Natural killer cell (primary cell): Measurements from ENCODE around the gene GRK1. TPM values are rescaled to one million over a fixed set of nuclear protein-coding genes. Genes with fewer than 3 reads are reported as not detected.

Experiments
- ATAC-seq, 3 donors: fragments of 150-1000 bp in 2 of 3; fragments of 200-7000 bp in 1 of 3; cut with Tn5 transposase; 1 replicate in 1 of 3; 2 replicates in 2 of 3; pipeline ENCODE4 v1.10.0; 2021; ENCODE audit warnings: mild to moderate bottlenecking in 2 of 3, moderate library complexity in 2 of 3
- DNase-seq, 2 donors: peaks; one replicate each; pipeline versions ENCODE4 v3.0.0 to v3.0.0-alpha.2; 2013 to 2021; ENCODE audit warnings: mixed read lengths in 1 of 2
- H3K27ac ChIP-seq: one replicate; pipeline ENCODE4 v1.5.1; 2013; ENCODE audit warnings: mild to moderate bottlenecking, low read length
- H3K27me3 ChIP-seq: one replicate; pipeline ENCODE4 v1.6.1; 2013; ENCODE audit warnings: low read length; ENCODE audit not compliant: control insufficient read depth, insufficient read depth
- H3K36me3 ChIP-seq: one replicate; pipeline ENCODE4 v1.6.1; 2013; ENCODE audit warnings: low read length; ENCODE audit not compliant: control insufficient read depth, insufficient read depth
- H3K4me1 ChIP-seq: one replicate; pipeline ENCODE4 v1.6.1; 2013; ENCODE audit warnings: low read length; ENCODE audit not compliant: control insufficient read depth, insufficient read depth
- H3K4me3 ChIP-seq: one replicate; pipeline ENCODE4 v1.5.1; 2013; ENCODE audit warnings: low read length
- H3K9me3 ChIP-seq: one replicate; pipeline ENCODE4 v1.6.1; 2013; ENCODE audit warnings: low read length; ENCODE audit not compliant: control insufficient read depth, insufficient read depth
- H3K27ac Mint-ChIP-seq, 2 donors: one replicate each; pipeline ENCODE4 v1.8.0; 2022; ENCODE audit warnings: mild to moderate bottlenecking in 2 of 2, mixed read lengths in 2 of 2, moderate library complexity in 1 of 2
- H3K27me3 Mint-ChIP-seq, 2 donors: one replicate each; pipeline ENCODE4 v1.8.0; 2022; ENCODE audit warnings: low read depth in 2 of 2, mixed read lengths in 2 of 2
- H3K36me3 Mint-ChIP-seq: one replicate; pipeline ENCODE4 v1.8.0; 2022; ENCODE audit warnings: mixed read lengths
- H3K4me1 Mint-ChIP-seq, 2 donors: one replicate each; pipeline ENCODE4 v1.8.0; 2022; ENCODE audit warnings: mixed read lengths in 2 of 2
- H3K4me3 Mint-ChIP-seq: one replicate; pipeline ENCODE4 v1.8.0; 2022; ENCODE audit warnings: mild to moderate bottlenecking, moderate library complexity, mixed read lengths
- H3K9me3 Mint-ChIP-seq, 2 donors: one replicate each; pipeline ENCODE4 v1.8.0; 2022; ENCODE audit warnings: mixed read lengths in 2 of 2
- CTCF ChIP-seq: fragments of 200-600 bp; IDR thresholded peaks from one replicate; pipeline ENCODE4 v1.8.0; 2022; ENCODE audit warnings: antibody characterized with exemption
- WGBS: methylation state at CpG from one replicate; pipeline ENCODE4 v1.1.7; 2013; ENCODE audit warnings: missing lambda C conversion rate; ENCODE audit not compliant: insufficient coverage; 5-methylcytosine and 5-hydroxymethylcytosine counted together
- intact Hi-C: fragments of 100-400 bp; cut with micrococcal nuclease; formaldehyde crosslinking; loops from one replicate; pipeline ENCODE4 v1.14.2; 2022
- total RNA-seq, 4 donors: library from RNA; stranded (reverse); fragments of 120-200 nt in 1 of 4; gene quantifications; one replicate each; pipeline versions ENCODE4 v1.2.3 to v1.2.4, GENCODE V29; 2013 to 2022

Gene GRK1
- total RNA-seq, 3 donors from 2014 or later (not counting 1 experiment from before 2014, with no cell fraction given) = not detected

- H3K36me3 ChIP-seq = no peaks in the 10 kb centered on the region
- ATAC-seq (no peak), DNase-seq (no peak)
- Mint-ChIP-seq H3K36me3 (no peaks in the 10 kb centered on the region), H3K27ac (no peak overlapping the region), H3K4me1 (peaks cover 17 to 24% of the 10 kb centered on the region in 2 donors), H3K9me3 (no peaks in the 10 kb centered on the region), H3K27me3 (peaks cover 0 to 3% of the 10 kb centered on the region in 2 donors), H3K4me3 (no peak overlapping the region)
- H3K9me3 ChIP-seq = no peaks in the 10 kb centered on the region
- 88% methylated on average over 15 of the region's 15 CpGs for WGBS
- no peak overlapping the region for H3K4me3 ChIP-seq
- peaks cover 25% of the 10 kb centered on the region for H3K4me1 ChIP-seq
- intact Hi-C loops = no loop called here
- no peak for TF ChIP-seq CTCF
- no peaks in the 10 kb centered on the region for H3K27me3 ChIP-seq
- H3K27ac ChIP-seq = no peak overlapping the region
Observed at GRCh38 chr13:113650275-113650674, 16.7 kb upstream of the GRK1 start.

- Mint-ChIP-seq H3K4me3 (no peak overlapping the region), H3K4me1 (peaks cover 17 to 24% of the 10 kb centered on the region in 2 donors), H3K9me3 (no peaks in the 10 kb centered on the region), H3K27me3 (peaks cover 0 to 3% of the 10 kb centered on the region in 2 donors), H3K27ac (no peak overlapping the region), H3K36me3 (no peaks in the 10 kb centered on the region)
- H3K27ac ChIP-seq = no peak overlapping the region
- H3K4me1 ChIP-seq = peaks cover 25% of the 10 kb centered on the region
- H3K36me3 ChIP-seq = no peaks in the 10 kb centered on the region
- TF ChIP-seq CTCF = no peak
- 97% methylated on average over 16 of the region's 16 CpGs for WGBS
- no peaks in the 10 kb centered on the region for H3K9me3 ChIP-seq
- DNase-seq = peak in 1 of 2 donors; percentile 7
- H3K4me3 ChIP-seq = no peak overlapping the region
- intact Hi-C loops = no loop called here
- ATAC-seq = no peak
- no peaks in the 10 kb centered on the region for H3K27me3 ChIP-seq
Observed at GRCh38 chr13:113650731-113651148, 16.3 kb upstream of the GRK1 start.

- H3K4me3 Mint-ChIP-seq = no peak overlapping the region
- Histone ChIP-seq H3K9me3 (no peaks in the 10 kb centered on the region), H3K4me1 (peaks cover 25% of the 10 kb centered on the region), H3K27ac (no peak overlapping the region), H3K36me3 (no peaks in the 10 kb centered on the region), H3K4me3 (no peak overlapping the region), H3K27me3 (no peaks in the 10 kb centered on the region)
- H3K36me3 Mint-ChIP-seq = no peaks in the 10 kb centered on the region
- no peak for TF ChIP-seq CTCF
- no peak overlapping the region for H3K27ac Mint-ChIP-seq
- no peaks in the 10 kb centered on the region for H3K9me3 Mint-ChIP-seq
- 96% methylated on average over 37 of the region's 37 CpGs for WGBS
- H3K27me3 Mint-ChIP-seq = no peaks in the 10 kb centered on the region
- peak in 1 of 2 donors; percentile 7 for DNase-seq
- intact Hi-C loops = no loop called here
- no peak for ATAC-seq
- peaks cover 17 to 18% of the 10 kb centered on the region in 2 donors for H3K4me1 Mint-ChIP-seq
Observed at GRCh38 chr13:113651511-113652403, 15.3 kb upstream of the GRK1 start.
